ENCODE results near the gene TNFSF13B.
A peak's percentile ranks its signal among the peaks of the same experiment; 100 is the strongest.
"Not testable (repeated sequence)": the region's sequence is repeated elsewhere in the genome, so short reads cannot be mapped to it uniquely, and the experiment has no call there.

The TNFSF13B gene

GRCh38 chr13:108269601-108270328, at the start of gene TNFSF13B:
Gene TNFSF13B (plus strand): TSS chr13:108269718. CDS start chr13:108269896, 178 bp downstream.
- DNase-seq (ENCODE audit: low spot score in 2 of 2) (peak; percentile 14 to 69), ATAC-seq (peak; percentile 80)
- H3K4me3 Mint-ChIP-seq, result peak within 1 kb of the TSS; percentile 76
- peak within 1 kb of the TSS; percentile 91 for H3K27ac Mint-ChIP-seq
- no peaks in the 10 kb centered on the region for H3K9me3 Mint-ChIP-seq
- peaks cover 18% of the 10 kb centered on the region for H3K4me1 Mint-ChIP-seq
- H3K36me3 Mint-ChIP-seq, result no peaks in the 10 kb centered on the region

GRCh38 chr13:108220041-108220440, 49.5 kb upstream of the TNFSF13B start:
- no peak for DNase-seq (ENCODE audit: low spot score in 2 of 2)
- Mint-ChIP-seq H3K36me3 (peaks cover 12% of the 10 kb centered on the region), H3K9me3 (no peaks in the 10 kb centered on the region), H3K4me3 (peak overlapping the region; percentile 96), H3K27ac (peak overlapping the region; percentile 99), H3K4me1 (peaks cover 35% of the 10 kb centered on the region)
- ATAC-seq, result no peak

DNA sequence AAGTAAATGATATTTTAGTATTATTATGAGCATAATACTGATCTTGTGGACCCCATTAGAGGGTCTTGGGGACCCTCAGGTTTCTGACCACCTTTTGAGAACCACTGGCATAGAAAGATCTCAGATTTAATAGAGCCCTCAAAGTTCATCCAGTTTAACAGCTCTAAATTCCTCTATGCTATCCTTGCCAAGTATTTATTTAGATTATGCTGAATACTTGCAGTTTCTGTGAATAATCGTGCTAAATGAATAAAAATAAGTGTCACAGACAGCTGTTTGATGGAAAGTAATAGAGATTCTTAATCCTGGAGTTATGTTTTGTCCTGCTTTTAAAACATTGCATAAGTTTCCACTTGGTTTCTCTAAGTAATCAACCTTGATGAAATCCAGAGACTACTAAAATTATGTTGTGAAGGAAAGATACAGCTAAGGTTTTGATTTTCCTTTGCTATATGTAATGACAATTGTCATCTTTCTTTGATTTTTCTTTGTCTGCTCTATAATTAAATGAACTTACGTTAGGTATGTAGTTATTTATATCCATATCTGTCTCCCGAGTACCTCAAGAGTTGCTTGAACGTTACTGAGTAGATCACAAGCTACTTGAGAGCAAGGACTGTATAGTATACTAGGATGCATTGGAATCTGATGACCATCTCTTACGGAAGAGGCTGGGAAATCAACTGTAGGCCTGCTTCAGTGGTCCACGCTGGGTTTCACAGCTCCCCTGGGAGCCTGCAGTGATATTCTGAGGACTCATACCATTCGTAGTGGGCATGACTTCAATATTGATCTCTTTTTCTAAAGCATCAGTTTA, 45.6 kb upstream of the TNFSF13B start:
- Mint-ChIP-seq H3K4me3 (no peak overlapping the region), H3K36me3 (no peaks in the 10 kb centered on the region), H3K9me3 (no peaks in the 10 kb centered on the region), H3K4me1 (peaks cover 48% of the 10 kb centered on the region), H3K27ac (no peak overlapping the region)
- DNase-seq (ENCODE audit: low spot score in 2 of 2) (no peak), ATAC-seq (no peak)

GRCh38 chr13:108225440-108225839, 44.1 kb upstream of the TNFSF13B start:
- no peak for DNase-seq (ENCODE audit: low spot score in 2 of 2)
- Mint-ChIP-seq H3K9me3 (no peaks in the 10 kb centered on the region), H3K4me3 (no peak overlapping the region), H3K36me3 (peaks cover 14% of the 10 kb centered on the region), H3K27ac (peak overlapping the region; percentile 3), H3K4me1 (peaks cover 44% of the 10 kb centered on the region)
- peak; percentile 87 for ATAC-seq

DNA sequence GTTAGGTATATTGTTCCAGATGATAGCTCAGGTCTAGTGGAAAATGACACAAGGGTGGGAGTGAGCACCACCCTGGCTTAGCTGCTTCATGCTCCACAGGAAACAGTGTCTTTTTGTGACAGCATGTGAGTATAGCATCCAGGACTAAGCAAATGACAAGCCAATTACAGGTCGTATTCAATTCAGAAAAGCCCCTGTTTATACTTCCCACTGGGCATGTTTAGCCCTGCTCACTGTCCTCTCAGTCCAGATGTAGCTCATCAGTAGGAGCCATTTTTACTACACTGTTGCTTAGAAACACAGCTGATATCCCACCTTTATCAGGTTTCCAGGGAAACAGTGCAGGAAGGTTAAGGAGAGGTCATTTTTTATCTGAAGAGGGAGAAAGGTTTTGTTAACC, 43.3 kb upstream of the TNFSF13B start:
- ATAC-seq (peak; percentile 57), DNase-seq (ENCODE audit: low spot score in 2 of 2) (no peak)
- Mint-ChIP-seq H3K9me3 (no peaks in the 10 kb centered on the region), H3K4me3 (no peak overlapping the region), H3K36me3 (peaks cover 16% of the 10 kb centered on the region), H3K4me1 (peaks cover 43% of the 10 kb centered on the region), H3K27ac (no peak overlapping the region)

- Mint-ChIP-seq H3K9me3 (no peaks in the 10 kb centered on the region), H3K4me1 (peaks cover 40% of the 10 kb centered on the region), H3K4me3 (no peak overlapping the region), H3K36me3 (peaks cover 16% of the 10 kb centered on the region), H3K27ac (no peak overlapping the region)
- DNase-seq (ENCODE audit: low spot score in 2 of 2), result no peak
- no peak for ATAC-seq
Measured at GRCh38 chr13:108227651-108228272, 41.8 kb upstream of the TNFSF13B start.

DNA sequence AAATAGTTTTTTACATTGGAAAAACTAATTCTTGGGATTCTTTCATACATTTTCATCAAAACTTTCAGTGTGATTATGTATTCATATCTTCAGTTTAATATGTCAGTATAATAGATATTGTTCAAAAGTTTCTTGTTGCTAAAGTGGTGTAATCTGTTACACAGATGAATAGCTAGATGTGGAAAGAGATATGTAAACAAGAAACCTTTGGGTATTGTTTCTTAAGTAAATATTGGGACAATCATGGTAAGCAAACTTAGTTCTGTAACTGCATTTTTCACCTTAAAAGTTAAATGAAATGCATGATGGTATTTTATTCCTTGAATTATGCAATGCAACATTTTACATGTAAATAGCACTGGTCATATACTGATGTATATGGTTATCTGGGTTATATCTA, 39.1 kb upstream of the TNFSF13B start:
- no peak for ATAC-seq
- Mint-ChIP-seq H3K4me3 (no peak overlapping the region), H3K4me1 (peaks cover 24% of the 10 kb centered on the region), H3K27ac (no peak overlapping the region), H3K36me3 (peaks cover 16% of the 10 kb centered on the region), H3K9me3 (no peaks in the 10 kb centered on the region)
- no peak for DNase-seq (ENCODE audit: low spot score in 2 of 2)

- Mint-ChIP-seq H3K36me3 (no peaks in the 10 kb centered on the region), H3K27ac (no peak overlapping the region), H3K9me3 (peaks cover 30% of the 10 kb centered on the region), H3K4me1 (no peaks in the 10 kb centered on the region), H3K4me3 (no peak overlapping the region)
- ATAC-seq (no peak), DNase-seq (ENCODE audit: low spot score in 2 of 2) (no peak)
Measured at GRCh38 chr13:108249150-108249549, 20.4 kb upstream of the TNFSF13B start.

- DNase-seq (ENCODE audit: low spot score in 2 of 2) (no peak), ATAC-seq (no peak)
- no peaks in the 10 kb centered on the region for H3K4me1 Mint-ChIP-seq
- no peaks in the 10 kb centered on the region for H3K36me3 Mint-ChIP-seq
- no peak overlapping the region for H3K4me3 Mint-ChIP-seq
- no peak overlapping the region for H3K27ac Mint-ChIP-seq
- H3K9me3 Mint-ChIP-seq, result no peaks in the 10 kb centered on the region
Measured at GRCh38 chr13:108257248-108257647, 12.3 kb upstream of the TNFSF13B start.

GRCh38 chr13:108263621-108264355, 5.7 kb upstream of the TNFSF13B start:
- ATAC-seq (no peak), DNase-seq (ENCODE audit: low spot score in 2 of 2) (no peak)
- Mint-ChIP-seq H3K27ac (no peak overlapping the region), H3K9me3 (no peaks in the 10 kb centered on the region), H3K4me3 (no peak overlapping the region), H3K36me3 (no peaks in the 10 kb centered on the region), H3K4me1 (no peaks in the 10 kb centered on the region)

DNA sequence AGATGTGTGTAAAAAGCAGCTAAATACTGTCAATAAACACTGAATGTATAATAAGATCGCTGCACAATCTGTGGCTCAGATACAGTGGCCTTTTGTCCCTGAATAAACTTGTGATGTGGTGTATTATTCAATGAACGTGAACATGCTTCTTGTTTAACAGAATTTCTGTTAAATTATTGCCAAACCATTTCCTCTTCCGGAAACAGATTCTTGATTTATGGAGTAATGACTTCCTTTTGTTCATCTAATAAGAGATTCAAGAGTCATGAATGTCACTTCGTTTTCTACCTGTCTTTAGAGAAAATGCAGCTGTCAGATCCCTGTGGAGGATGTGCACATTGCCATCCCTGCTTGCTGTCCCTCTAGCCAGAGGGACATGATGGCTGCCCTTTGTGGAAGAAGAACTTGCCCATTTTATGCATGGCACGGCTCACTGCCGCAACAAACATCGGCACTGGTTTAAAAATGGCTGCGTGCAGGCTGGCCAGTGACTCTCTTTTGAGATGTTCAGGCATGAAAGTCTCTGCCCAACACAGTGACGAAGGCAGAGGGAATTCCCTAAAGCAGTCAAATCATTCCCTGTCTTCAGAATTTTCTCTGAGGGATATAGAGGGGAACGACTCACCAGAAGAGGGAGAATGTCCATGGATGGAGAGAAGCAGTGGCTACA, 3.1 kb upstream of the TNFSF13B start:
- Mint-ChIP-seq H3K27ac (peak overlapping the region; percentile 75), H3K4me3 (no peak overlapping the region), H3K4me1 (peaks cover 18% of the 10 kb centered on the region), H3K9me3 (no peaks in the 10 kb centered on the region), H3K36me3 (no peaks in the 10 kb centered on the region)
- ATAC-seq (no peak), DNase-seq (ENCODE audit: low spot score in 2 of 2) (no peak)

- ATAC-seq (no peak), DNase-seq (ENCODE audit: low spot score in 2 of 2) (no peak)
- peaks cover 18% of the 10 kb centered on the region for H3K4me1 Mint-ChIP-seq
- no peaks in the 10 kb centered on the region for H3K9me3 Mint-ChIP-seq
- H3K36me3 Mint-ChIP-seq, result no peaks in the 10 kb centered on the region
- no peak overlapping the region for H3K27ac Mint-ChIP-seq
- H3K4me3 Mint-ChIP-seq, result no peak overlapping the region
Measured at GRCh38 chr13:108267347-108267746, 2.2 kb upstream of the TNFSF13B start.

DNA sequence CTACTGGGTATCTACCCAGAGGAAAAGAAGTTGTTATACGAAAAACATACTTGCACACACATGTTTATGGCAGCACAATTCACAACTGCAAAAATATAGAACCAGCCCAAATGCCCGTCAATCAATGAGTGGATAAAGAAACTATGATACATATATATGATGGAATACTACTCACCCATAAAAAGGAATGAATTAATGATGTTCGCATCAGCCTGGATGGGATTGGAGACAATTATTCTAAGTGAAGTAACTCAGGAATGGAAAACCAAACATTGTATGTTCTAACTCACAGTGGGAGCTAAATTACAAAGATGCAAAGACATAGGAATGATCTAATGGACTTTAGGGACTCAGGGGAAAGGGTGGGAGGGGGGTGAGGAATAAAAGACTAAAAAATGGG, 1.7 kb upstream of the TNFSF13B start:
- not testable (repeated sequence) for ATAC-seq; DNase-seq (ENCODE audit: low spot score in 2 of 2); H3K27ac Mint-ChIP-seq; H3K36me3 Mint-ChIP-seq; H3K9me3 Mint-ChIP-seq; H3K4me3 Mint-ChIP-seq
- H3K4me1 Mint-ChIP-seq, result peaks cover 18% of the 10 kb centered on the region

DNA sequence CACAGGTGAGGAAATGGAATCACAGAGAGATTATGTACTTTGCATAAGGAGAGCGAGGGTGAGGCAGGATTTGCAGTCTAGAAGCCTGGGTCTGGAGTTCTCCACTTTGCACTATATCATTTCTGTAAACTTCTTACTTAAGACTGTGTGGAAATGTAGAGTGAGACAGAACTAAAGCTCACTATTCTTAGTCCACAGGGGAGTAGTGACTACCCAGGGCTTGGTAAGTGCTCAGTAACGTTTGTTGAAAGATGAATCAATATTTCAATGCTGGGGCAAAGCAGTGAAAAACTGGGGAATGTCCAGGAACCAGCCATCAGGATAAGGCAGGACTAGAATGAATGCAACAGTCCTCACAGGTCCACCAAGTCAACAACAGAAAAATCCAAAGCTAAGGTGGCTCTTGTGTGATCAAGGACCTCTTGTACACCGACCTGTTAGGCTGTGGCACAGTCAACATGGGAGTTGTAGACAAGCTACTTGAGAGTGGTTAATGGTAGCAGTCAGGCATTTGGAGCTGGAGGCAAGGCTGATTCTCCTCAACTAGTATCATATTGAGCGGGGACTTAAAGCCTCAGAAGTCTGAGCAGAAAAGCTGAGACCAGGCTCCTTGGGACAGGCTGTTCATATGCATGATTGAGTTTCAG, 929 bp upstream of the TNFSF13B start:
- Mint-ChIP-seq H3K4me3 (no peak overlapping the region), H3K27ac (no peak overlapping the region), H3K4me1 (peaks cover 18% of the 10 kb centered on the region), H3K36me3 (no peaks in the 10 kb centered on the region), H3K9me3 (no peaks in the 10 kb centered on the region)
- ATAC-seq (peak; percentile 54), DNase-seq (ENCODE audit: low spot score in 2 of 2) (peak in 1 of 2 donors; percentile 49)

Measured in stimulated activated effector memory CD8-positive, alpha-beta T cell treated with anti-CD3 and anti-CD28 coated beads, Interleukin-12 subunit alpha, Interleukin-12 subunit beta, amount 100 ng/mL, for 72 hours (primary cell).